ENCODE data around the gene KCND2.
A peak's percentile ranks its signal among the peaks of the same experiment; 100 is the strongest.

DNA sequence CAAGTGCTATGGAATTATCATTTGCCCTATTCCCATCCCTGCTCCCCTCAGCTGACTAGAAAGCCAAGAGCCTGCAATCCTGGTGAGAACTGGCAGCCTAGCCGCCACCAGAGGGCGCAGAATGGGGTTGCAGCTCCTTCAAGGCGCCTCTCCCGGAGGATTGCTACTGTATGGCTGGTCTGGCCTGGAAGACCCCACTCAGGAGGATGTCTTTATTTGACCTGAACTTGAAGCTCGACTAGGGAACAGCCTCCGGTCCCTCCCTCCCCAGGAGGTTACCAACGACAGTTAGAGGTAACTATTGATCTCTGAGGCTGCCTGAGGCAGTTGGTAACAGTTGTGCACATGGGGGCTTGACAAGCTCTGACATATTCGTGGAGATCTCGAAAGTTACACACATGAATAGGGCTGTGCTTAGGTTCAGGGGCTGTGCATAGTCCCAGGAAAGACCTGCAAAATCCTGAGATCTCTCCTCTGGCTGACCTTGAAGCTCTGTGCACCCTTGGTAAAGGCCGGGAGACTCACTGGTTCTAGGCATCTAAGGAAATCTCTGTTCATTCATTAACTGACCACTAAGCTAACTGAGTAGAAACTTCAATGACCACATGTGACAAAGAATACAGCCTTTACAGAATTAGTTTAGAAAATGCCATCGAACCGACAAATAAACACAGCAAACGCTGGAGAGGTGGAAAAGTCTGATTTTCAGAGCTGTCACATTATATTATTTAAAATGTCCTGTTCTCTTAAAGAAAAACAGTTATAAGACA lies 519.3 kb downstream of the KCND2 start:
- no peak for TF ChIP-seq POLR2AphosphoS5 (IDR thresholded peaks at IDR 0.05)
- TF ChIP-seq, protein P1, sequence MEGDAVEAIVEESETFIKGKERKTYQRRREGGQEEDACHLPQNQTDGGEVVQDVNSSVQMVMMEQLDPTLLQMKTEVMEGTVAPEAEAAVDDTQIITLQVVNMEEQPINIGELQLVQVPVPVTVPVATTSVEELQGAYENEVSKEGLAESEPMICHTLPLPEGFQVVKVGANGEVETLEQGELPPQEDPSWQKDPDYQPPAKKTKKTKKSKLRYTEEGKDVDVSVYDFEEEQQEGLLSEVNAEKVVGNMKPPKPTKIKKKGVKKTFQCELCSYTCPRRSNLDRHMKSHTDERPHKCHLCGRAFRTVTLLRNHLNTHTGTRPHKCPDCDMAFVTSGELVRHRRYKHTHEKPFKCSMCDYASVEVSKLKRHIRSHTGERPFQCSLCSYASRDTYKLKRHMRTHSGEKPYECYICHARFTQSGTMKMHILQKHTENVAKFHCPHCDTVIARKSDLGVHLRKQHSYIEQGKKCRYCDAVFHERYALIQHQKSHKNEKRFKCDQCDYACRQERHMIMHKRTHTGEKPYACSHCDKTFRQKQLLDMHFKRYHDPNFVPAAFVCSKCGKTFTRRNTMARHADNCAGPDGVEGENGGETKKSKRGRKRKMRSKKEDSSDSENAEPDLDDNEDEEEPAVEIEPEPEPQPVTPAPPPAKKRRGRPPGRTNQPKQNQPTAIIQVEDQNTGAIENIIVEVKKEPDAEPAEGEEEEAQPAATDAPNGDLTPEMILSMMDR (IDR thresholded peaks at IDR 0.05) = peak; percentile 47 to 85 (median 60)
- no peak for TF ChIP-seq POLR2A (IDR thresholded peaks at IDR 0.05; ENCODE audit: low read depth)
- TF ChIP-seq EP300 (IDR thresholded peaks at IDR 0.05) = no peak

Measured in esophagus muscularis mucosa (tissue), 4 donors.